Peyer's patch (tissue), 4 donors: ENCODE measurements around the gene C1orf105.

ENCODE experiments used
- CTCF ChIP-seq, 6 experiments: fragments of 450-650 bp in 4 of 6; fragments of 200-600 bp in 2 of 6; sonication (generic) in 1 of 6; IDR thresholded peaks; one replicate each; pipeline ENCODE4 v1.5.1; 2017 to 2019; ENCODE audit warnings: antibody characterized with exemption in 6 of 6, mild to moderate bottlenecking in 3 of 6, moderate library complexity in 1 of 6
- POLR2A ChIP-seq, 2 donors: fragments of 450-650 bp; IDR thresholded peaks; one replicate each; pipeline ENCODE4 v1.5.1; 2017; ENCODE audit warnings: antibody characterized with exemption in 2 of 2, mild to moderate bottlenecking in 2 of 2, moderate library complexity in 2 of 2

DNA sequence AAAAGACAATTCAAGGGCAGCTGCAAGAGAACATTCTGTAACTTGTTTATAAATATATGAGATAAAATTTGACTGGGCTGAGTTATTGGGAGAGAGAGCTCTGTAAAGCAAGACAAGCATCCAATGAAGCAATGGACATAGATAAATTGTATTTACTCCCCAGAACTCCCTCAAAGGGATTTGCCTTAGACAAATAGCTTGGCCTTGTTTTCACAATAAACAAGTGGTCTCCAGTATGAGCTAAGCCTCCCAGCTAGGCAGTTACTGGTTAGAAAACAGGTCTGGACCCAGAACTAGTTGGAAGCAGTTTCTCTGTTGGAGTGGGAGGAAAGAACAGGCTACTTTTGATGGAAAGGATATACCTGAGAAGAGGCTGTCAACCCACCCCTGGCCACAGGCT, 87.3 kb downstream of the C1orf105 start:
- no peak for TF ChIP-seq CTCF (IDR thresholded peaks at IDR 0.05)
- TF ChIP-seq POLR2A (IDR thresholded peaks at IDR 0.05), result no peak
